GM18526 (cell line): ENCODE results near the gene RHOD.

Experiments
- POLR2A ChIP-seq: IDR thresholded peaks from 3 replicates; pipeline ENCODE4 v1.6.1; 2011; ENCODE audit not compliant: insufficient read length; ENCODE audit errors: extremely low read depth

Gene RHOD, protein sequence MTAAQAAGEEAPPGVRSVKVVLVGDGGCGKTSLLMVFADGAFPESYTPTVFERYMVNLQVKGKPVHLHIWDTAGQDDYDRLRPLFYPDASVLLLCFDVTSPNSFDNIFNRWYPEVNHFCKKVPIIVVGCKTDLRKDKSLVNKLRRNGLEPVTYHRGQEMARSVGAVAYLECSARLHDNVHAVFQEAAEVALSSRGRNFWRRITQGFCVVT

DNA sequence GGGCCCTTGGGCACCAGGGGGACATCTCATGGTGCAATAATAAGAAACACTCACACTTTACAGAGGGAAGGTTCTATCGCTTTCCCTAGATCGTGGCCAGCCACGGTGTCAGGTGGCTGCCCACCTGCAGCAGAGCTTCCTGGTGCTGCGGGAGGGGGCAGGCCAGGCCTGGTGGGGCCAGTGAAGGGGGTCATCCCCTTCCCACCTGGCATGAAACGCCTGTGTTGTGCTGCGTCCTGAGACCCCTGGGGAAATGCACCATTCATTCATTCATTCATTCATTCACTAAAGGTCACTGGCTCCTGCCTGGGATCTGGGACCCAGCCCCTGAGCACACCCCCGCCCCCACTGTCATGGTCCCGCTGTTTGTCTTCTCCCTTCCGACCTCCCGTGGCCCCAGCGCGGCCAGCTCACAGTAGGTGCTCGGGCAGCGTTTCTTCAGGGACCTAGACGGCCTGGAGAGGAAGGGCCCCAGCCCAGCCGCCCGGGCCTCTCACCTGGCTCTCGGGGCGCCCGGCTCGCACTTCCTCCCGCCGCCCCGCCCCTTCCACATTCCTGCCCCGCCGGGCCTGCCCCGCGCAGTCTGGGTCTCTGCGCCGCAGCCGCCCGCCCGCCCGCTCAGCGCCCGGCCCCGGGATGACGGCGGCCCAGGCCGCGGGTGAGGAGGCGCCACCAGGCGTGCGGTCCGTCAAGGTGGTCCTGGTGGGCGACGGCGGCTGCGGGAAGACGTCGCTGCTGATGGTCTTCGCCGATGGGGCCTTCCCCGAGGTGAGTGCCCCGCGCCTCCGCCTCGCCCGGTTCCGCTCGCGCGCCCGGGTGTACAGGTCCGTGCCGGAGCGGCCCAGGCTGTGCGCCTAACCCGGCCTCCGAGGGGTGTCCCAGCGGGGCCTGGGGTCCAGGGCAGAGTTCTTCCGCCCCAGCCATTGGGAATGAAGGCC lies at the start of gene RHOD:
Gene RHOD (plus strand): TSS at position 581 of the 938 bp plus-strand sequence. CDS start 56 bp downstream, at position 637.
- no peak for TF ChIP-seq POLR2A

DNA sequence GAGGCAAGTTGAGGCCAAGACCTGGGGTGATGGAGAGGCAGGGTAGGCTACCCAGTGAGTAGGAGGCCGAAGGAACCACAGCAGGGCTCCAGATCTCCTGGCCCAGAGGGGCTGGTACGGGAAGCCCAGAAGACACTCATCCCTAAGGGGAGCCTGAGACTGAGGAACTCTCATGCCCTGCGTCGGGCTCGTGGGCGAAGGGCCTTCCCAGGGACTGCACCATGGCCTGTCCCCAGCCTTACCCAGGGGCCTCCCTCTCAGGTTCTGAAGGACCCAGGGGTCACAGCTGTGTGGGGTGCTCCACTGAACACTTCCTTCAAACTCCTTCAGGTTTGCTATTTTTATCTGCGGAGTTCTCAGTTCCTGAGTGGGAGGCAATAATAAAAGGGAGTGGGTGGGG lies 49.5 kb upstream of the RHOD start:
- no peak for TF ChIP-seq POLR2A

GRCh38 chr11:67010296-67010905 lies 46.2 kb upstream of the RHOD start:
- no peak for TF ChIP-seq POLR2A

- no peak for TF ChIP-seq POLR2A
Observed at GRCh38 chr11:67013511-67014045, 43.1 kb upstream of the RHOD start.

DNA sequence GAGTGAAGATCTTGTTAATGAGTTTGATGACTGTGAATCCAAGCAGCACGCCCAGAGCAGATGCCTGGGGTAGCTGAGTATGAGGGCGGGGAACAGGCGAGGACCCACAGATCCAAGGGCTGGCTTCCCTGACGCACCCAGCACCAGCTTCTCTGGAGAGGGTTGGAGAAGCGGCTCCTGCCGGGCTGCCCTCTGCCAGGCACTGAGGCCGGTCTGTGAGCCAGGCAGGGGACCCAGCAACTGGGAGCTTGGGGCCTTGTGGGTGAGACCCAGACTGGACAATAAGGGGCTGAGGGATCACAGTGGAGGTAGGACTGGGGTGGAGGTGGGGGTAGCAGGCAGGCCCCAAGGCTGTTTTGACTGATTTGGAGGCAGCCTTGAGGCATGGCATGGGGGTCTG lies 42.3 kb upstream of the RHOD start:
- TF ChIP-seq POLR2A = no peak

DNA sequence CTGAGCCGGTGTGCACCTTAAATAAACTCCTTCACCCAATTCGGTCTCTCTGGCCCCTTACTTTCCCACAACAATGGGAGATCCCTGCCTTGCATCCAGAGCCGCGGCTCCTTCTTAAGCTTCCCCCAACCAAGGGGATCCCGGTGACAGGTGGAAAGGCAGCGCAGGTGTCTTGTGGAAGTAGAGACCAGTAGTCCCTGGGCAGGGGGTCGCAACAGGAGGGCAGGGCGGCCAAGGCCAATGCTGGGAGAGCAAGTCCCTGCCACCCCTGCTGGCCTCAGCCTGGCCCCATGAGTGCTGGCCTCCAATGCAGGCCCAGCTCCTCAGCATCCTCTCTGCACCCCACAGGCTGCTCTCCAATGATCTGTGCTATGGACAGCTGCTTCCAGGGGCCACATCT lies 41.6 kb upstream of the RHOD start:
- TF ChIP-seq POLR2A = no peak

DNA sequence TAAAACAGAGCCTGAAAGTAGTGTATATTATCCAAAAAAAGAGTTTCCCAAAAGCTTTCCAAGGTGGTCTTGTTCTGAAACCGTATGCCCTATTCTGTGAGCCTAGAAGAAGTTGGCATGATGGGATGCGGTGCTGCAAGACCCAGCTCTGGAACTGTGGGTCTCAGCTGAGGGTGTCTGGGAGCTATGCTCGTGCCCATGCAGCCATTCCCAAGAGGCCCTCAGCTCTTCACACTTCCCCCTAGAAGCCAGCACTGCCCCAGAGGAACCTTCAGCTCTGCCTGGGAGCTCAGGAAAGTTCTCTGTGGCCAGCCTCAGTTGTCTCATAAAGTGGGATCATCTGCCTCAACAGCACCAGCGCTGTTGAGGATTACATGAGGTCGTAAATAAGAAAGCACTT lies 40.1 kb upstream of the RHOD start:
- TF ChIP-seq POLR2A = no peak

GRCh38 chr11:67020949-67021348 lies 35.7 kb upstream of the RHOD start:
- TF ChIP-seq POLR2A = no peak

GRCh38 chr11:67022341-67022933 lies 34.2 kb upstream of the RHOD start:
- no peak for TF ChIP-seq POLR2A

DNA sequence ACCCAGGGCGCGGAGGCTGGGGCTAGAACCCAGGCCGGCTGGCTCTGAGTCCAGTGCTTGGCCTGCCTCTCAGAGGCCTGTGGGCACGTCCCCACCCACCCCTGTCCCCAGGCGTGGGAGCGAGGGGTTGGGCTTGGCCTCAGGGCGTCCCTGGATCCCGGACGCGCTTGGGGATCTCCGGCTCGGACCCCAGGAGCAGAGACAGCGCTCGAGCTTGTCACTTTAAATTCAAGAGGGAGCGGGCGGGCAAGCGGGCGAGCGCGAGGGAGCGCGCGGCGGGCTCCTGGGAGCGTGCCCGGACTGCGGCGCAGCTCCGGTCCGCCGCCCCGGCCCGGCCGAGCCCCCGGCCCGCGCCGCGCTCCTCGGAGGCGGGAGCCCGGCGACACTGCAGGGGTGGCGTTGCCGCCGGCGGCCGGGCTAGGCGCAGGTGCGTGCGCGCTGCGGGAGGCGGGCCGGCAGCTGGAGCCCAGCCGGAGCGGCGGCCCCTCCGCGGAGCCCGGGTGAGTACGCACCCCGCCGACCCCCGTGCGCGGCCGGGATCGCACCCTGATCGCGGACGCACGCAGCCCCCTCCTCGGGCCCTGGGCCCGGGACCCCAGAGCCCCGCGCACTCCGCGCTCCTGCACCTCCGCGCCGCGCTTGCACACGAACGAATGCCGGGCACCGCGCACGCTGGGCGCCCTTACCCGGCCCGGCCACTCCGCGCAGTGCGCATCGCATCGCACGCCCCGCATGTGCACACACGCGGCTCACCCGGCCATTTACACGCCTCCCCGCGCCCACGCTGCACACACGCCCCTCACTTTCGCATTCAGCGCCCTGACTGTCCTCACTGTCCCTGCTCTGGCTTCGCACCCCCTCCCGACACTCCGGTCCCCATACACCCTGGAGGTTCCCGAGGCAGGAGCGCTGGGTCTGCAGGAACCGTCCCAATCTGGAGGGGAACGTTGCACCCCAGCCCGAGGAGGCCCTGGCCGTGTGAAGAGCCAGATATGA lies 33.4 kb upstream of the RHOD start, which contains the start of gene SYT12:
Gene SYT12 (plus strand): TSS at position 174 of the 996 bp plus-strand sequence. CDS start 7,011 bp downstream, outside the sequence.
- no peak for TF ChIP-seq POLR2A

GRCh38 chr11:67023957-67024353 lies 32.7 kb upstream of the RHOD start:
- TF ChIP-seq POLR2A = no peak

GRCh38 chr11:67024410-67024809 lies 32.2 kb upstream of the RHOD start:
- TF ChIP-seq POLR2A = no peak

DNA sequence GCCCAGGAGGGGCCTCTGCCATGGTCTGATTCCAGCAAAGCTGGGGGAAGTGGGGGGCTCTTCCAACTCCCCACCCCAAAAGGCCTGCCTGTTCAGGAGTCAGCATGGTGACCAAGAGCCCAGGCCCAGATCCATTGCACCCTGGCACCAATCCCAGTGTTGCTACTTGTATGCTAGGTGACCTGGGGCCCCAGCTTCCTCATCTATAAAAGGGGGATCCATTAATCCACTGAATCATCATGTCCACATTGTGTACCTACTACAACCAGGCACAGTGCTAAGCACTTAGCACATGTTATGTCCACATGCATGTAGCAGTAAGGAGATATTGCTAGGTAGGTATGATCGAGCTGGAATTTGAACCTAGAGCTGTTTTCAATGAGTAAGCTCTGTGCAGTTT lies 31.7 kb upstream of the RHOD start:
- TF ChIP-seq POLR2A = no peak

GRCh38 chr11:67025750-67026149 lies 30.9 kb upstream of the RHOD start:
- TF ChIP-seq POLR2A = no peak
